CD4-positive, alpha-beta T cell (primary cell): Measurements from ENCODE around the gene RIMBP3C. TPM values are rescaled to one million over a fixed set of nuclear protein-coding genes. Genes with fewer than 3 reads are reported as not detected.
"Not testable (repeated sequence)": the region's sequence is repeated elsewhere in the genome, so short reads cannot be mapped to it uniquely, and the experiment has no call there.

ENCODE experiments used
- ATAC-seq: fragments of 200-7000 bp; cut with Tn5 transposase; one replicate; pipeline ENCODE4 v1.10.0; 2022; ENCODE audit warnings: mild to moderate bottlenecking; ENCODE audit not compliant: poor library complexity
- CTCF ChIA-PET: fragments of 350-600 bp; sonication (Branson Sonifier 250); formaldehyde crosslinking; loops from one replicate; lab custom pipeline; 2021; ENCODE audit warnings: antibody characterized with exemption, inconsistent platforms; lab: Charles Lee
- POLR2A ChIA-PET: fragments of 350-600 bp; sonication (Branson Sonifier 250); formaldehyde crosslinking; loops from one replicate; lab custom pipeline; 2021; ENCODE audit warnings: antibody characterized with exemption, inconsistent platforms; lab: Charles Lee
- DNase-seq, 14 experiments: peaks; one replicate each; pipeline ENCODE4 v3.0.0-alpha.2; 2013 to 2020; ENCODE audit warnings: mixed read lengths in 2 of 14
- H3K27ac ChIP-seq, 2 donors: one replicate each; pipeline versions ENCODE4 v1.5.1 to v1.7.0; 2013; ENCODE audit warnings: low read length in 2 of 2, low read depth in 1 of 2, mild to moderate bottlenecking in 1 of 2
- H3K27me3 ChIP-seq, 2 experiments: 1 replicate in 1 of 2; 2 replicates in 1 of 2; pipeline versions ENCODE4 v1.6.1 to v1.7.0; 2013; ENCODE audit warnings: low read length in 2 of 2, control low read depth in 1 of 2, mild to moderate bottlenecking in 1 of 2, moderate library complexity in 1 of 2; ENCODE audit not compliant: insufficient read depth in 2 of 2, control insufficient read depth in 1 of 2
- H3K36me3 ChIP-seq: one replicate; pipeline ENCODE4 v1.6.1; 2013; ENCODE audit warnings: low read length, control low read depth; ENCODE audit not compliant: insufficient read depth
- H3K4me1 ChIP-seq: one replicate; pipeline ENCODE4 v1.6.1; 2013; ENCODE audit warnings: low read length, control low read depth; ENCODE audit not compliant: insufficient read depth
- H3K4me3 ChIP-seq: one replicate; pipeline ENCODE4 v1.5.1; 2013; ENCODE audit warnings: mild to moderate bottlenecking, low read length, moderate library complexity
- H3K9me3 ChIP-seq, 2 experiments: 1 replicate in 1 of 2; 2 replicates in 1 of 2; pipeline versions ENCODE4 v1.6.1 to v1.7.0; 2013; ENCODE audit warnings: low read length in 2 of 2, mild to moderate bottlenecking in 2 of 2, control low read depth in 1 of 2, moderate library complexity in 1 of 2; ENCODE audit not compliant: control insufficient read depth in 1 of 2, insufficient read depth in 1 of 2
- H3K27ac Mint-ChIP-seq: one replicate; pipeline ENCODE4 v1.8.0; 2020; ENCODE audit warnings: mixed read lengths
- H3K27me3 Mint-ChIP-seq: one replicate; pipeline ENCODE4 v1.8.0; 2021; ENCODE audit warnings: mixed read lengths
- H3K36me3 Mint-ChIP-seq: one replicate; pipeline ENCODE4 v1.8.0; 2021; ENCODE audit warnings: low read depth, mixed read lengths
- H3K4me1 Mint-ChIP-seq: one replicate; pipeline ENCODE4 v1.8.0; 2021; ENCODE audit warnings: low read depth, mixed read lengths
- H3K4me3 Mint-ChIP-seq: one replicate; pipeline ENCODE4 v1.8.0; 2020; ENCODE audit warnings: mild to moderate bottlenecking, mixed read lengths
- H3K9me3 Mint-ChIP-seq: one replicate; pipeline ENCODE4 v1.8.0; 2020; ENCODE audit warnings: mixed read lengths
- intact Hi-C, 2 experiments: fragments of 100-400 bp; cut with DNase I in 1 of 2; cut with micrococcal nuclease in 1 of 2; formaldehyde crosslinking; loops; one replicate each; pipeline versions ENCODE4 v1.15.1 to v1.9.0; 2023 to 2025; cut with DNase I, micrococcal nuclease
- total RNA-seq, 174 experiments: library from RNA in 2 of 174; stranded (reverse) in 2 of 174; gene quantifications; one replicate each; pipeline ENCODE4 v1.2.3 and lab custom pipeline; 2021 to 2026
- TF ChIP-seq, protein P1 (sequence below): fragments of 200-600 bp; IDR thresholded peaks from one replicate; pipeline ENCODE4 v1.8.0; 2022; ENCODE audit warnings: antibody characterized with exemption, mild to moderate bottlenecking

Gene RIMBP3C
- total RNA-seq, 2 experiments from 2014 or later, result 0.14 TPM; not detected in 1

DNA sequence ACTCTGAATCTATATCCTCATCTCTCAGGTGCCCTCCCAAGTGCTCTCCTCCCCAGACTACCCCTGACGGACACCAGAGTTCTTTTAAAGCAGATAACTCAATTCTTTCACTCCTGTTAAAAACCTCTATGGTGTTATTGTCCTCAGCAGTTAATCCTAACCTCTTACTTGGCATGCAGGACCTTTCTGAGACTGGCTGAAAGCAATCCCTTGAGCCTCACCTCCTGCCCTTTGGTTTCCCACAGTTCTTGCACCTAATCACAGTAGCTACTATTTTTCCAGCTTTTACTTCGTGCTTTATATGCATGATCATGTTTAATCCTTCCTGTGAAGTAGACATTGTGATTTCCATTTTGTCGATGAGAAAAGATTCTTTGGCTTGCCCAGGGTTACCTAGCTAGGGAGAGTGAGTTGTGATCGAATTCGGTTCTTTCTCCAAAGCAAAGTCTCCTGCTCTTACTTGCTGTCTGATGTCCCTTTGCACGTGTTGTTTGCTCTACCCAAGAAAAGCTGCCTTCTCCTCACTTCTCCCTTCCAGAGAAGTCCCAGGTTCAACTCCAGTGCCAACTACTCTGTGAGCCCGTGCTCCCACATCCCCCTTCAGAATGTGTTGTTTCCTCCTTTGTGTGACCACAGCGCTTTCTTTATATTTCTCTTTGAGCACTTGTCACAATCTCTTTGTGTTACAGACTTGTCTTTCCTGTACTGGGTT lies 18.4 kb upstream of the RIMBP3C start:
- Histone ChIP-seq H3K4me3 (no peak overlapping the region), H3K9me3 (no peaks in the 10 kb centered on the region), H3K4me1 (peaks cover 66% of the 10 kb centered on the region), H3K27me3 (no peaks in the 10 kb centered on the region), H3K27ac (peak overlapping the region in 1 of 2 donors; percentile 1), H3K36me3 (peaks cover 20% of the 10 kb centered on the region)
- Mint-ChIP-seq H3K27ac (peak overlapping the region; percentile 93), H3K4me1 (peaks cover 62% of the 10 kb centered on the region), H3K36me3 (peaks cover 22% of the 10 kb centered on the region), H3K27me3 (no peaks in the 10 kb centered on the region), H3K9me3 (no peaks in the 10 kb centered on the region), H3K4me3 (peak overlapping the region; percentile 91)
- ChIA-PET POLR2A (interaction anchor here (1.9 to 2.2 kb wide), 3 partner anchors 43 to 72 kb away, joined by 4 to 15 read pairs (median 7); partner anchors contain the start of genes SDF2L1 and YDJC), CTCF (no interaction called here)
- TF ChIP-seq, protein P1, sequence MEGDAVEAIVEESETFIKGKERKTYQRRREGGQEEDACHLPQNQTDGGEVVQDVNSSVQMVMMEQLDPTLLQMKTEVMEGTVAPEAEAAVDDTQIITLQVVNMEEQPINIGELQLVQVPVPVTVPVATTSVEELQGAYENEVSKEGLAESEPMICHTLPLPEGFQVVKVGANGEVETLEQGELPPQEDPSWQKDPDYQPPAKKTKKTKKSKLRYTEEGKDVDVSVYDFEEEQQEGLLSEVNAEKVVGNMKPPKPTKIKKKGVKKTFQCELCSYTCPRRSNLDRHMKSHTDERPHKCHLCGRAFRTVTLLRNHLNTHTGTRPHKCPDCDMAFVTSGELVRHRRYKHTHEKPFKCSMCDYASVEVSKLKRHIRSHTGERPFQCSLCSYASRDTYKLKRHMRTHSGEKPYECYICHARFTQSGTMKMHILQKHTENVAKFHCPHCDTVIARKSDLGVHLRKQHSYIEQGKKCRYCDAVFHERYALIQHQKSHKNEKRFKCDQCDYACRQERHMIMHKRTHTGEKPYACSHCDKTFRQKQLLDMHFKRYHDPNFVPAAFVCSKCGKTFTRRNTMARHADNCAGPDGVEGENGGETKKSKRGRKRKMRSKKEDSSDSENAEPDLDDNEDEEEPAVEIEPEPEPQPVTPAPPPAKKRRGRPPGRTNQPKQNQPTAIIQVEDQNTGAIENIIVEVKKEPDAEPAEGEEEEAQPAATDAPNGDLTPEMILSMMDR, result no peak
- intact Hi-C loops, result loop anchor here in 1 of 2 experiments (5.0 kb wide), 2 partner anchors 48 to 73 kb away; partner anchors contain the start of gene SDF2L1
- DNase-seq (peak in 1 of 14 experiments; percentile 27), ATAC-seq (no peak)

DNA sequence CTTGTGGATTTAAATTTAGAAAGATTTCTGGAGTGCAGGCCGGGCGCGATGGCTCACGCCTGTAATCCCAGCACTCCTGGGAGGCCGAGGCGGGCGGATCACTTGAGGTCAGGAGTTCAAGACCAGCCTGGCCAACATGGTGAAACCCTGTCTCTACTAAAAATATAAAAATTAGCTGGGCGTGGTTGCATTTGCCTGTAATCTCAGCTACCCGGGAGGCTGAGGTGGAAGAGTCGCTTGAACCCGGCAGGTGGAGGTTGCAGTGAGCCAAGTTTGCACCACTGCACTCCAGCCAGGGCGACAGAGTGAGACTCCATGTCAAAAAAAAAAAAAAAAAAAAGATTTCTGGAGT lies 17.8 kb upstream of the RIMBP3C start:
- Histone ChIP-seq H3K36me3 (peaks cover 20% of the 10 kb centered on the region), H3K4me1 (peaks cover 60% of the 10 kb centered on the region), H3K4me3 (peak overlapping the region; percentile 73)
- H3K9me3 ChIP-seq, H3K27me3 ChIP-seq, H3K27me3 Mint-ChIP-seq, H3K9me3 Mint-ChIP-seq, ATAC-seq, H3K27ac ChIP-seq, DNase-seq: not testable (repeated sequence)
- peaks cover 22% of the 10 kb centered on the region for H3K36me3 Mint-ChIP-seq
- intact Hi-C loops, result loop anchor here in 1 of 2 experiments (5.0 kb wide), 1 partner anchor 73 kb away; the partner anchor contains the start of gene SDF2L1
- H3K4me3 Mint-ChIP-seq, result peak overlapping the region; percentile 91
- H3K27ac Mint-ChIP-seq, result peak overlapping the region; percentile 93
- CTCF ChIA-PET, result interaction anchor here (1.4 kb wide), 1 partner anchor 60 kb away, joined by 5 read pairs; the partner anchor contains the start of gene YDJC
- peaks cover 56% of the 10 kb centered on the region for H3K4me1 Mint-ChIP-seq
- POLR2A ChIA-PET, result interaction anchor here (1.9 to 2.2 kb wide), 3 partner anchors 44 to 73 kb away, joined by 4 to 15 read pairs (median 7); partner anchors contain the start of genes SDF2L1 and YDJC

DNA sequence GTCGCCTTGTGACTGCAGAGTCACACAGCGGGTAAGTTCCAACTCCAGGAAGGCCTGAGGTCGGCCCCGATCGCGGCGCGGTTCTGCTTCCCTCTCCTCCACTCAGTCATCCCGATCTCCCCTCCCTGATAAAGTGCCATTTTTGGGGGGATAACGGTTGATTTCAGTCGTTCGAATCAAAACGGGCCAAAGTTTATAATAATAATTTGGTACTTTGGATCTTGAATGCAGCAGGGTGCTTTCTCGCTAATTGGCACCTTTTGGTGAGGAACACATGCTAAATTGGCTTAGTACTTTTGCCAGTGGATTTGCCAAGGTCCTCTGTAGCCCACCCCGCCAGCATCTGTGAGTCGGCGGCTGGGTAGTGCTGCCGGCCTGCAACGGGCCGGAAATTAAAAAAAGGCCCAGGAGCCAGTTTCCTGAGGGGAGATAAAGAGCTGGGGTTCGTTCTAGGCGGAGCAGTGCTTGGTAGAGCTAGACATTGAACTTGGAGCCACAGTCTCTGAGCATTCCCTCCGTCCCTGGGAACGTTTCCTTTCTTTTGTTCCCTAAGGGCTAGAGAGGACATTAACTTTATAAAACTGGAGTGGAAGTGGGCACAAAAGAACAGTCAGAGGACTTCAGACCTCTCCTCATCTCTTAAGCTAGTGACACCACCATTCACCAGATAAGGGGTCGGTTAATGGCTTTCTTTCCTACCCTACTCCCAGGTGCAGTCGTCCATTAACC lies 17.2 kb upstream of the RIMBP3C start:
- H3K9me3 Mint-ChIP-seq, result no peaks in the 10 kb centered on the region
- peaks cover 17% of the 10 kb centered on the region for H3K36me3 ChIP-seq
- H3K4me3 ChIP-seq, result peak overlapping the region; percentile 73
- DNase-seq (peak in 8 of 14 experiments; percentile 2 to 38 (median 24)), ATAC-seq (peak; percentile 35)
- peaks cover 22% of the 10 kb centered on the region for H3K36me3 Mint-ChIP-seq
- ChIA-PET POLR2A (interaction anchor here (0.6 to 2.2 kb wide), 4 partner anchors 44 to 73 kb away, joined by 3 to 15 read pairs (median 6); partner anchors contain the start of genes SDF2L1 and YDJC), CTCF (interaction anchor here (1.4 kb wide), 1 partner anchor 61 kb away, joined by 5 read pairs; the partner anchor contains the start of gene YDJC)
- H3K4me1 Mint-ChIP-seq, result peaks cover 51% of the 10 kb centered on the region
- H3K27ac Mint-ChIP-seq, result peak overlapping the region; percentile 93
- TF ChIP-seq, protein P1, result no peak
- intact Hi-C loops, result loop anchor here in 1 of 2 experiments (5.0 kb wide), 1 partner anchor 74 kb away; the partner anchor contains the start of gene SDF2L1
- no peaks in the 10 kb centered on the region for H3K9me3 ChIP-seq
- peak overlapping the region; percentile 53 to 59 for H3K27ac ChIP-seq
- peak overlapping the region; percentile 90 for H3K4me3 Mint-ChIP-seq
- H3K4me1 ChIP-seq, result peaks cover 55% of the 10 kb centered on the region
- no peaks in the 10 kb centered on the region for H3K27me3 Mint-ChIP-seq
- H3K27me3 ChIP-seq, result no peaks in the 10 kb centered on the region
